Endothelial cell of umbilical vein (primary cell): ENCODE data around the gene ERAL1. TPM values are rescaled to one million over a fixed set of nuclear protein-coding genes. Genes with fewer than 3 reads are reported as not detected.

ENCODE experiments used
- BruUV-seq: library from RNA; stranded (reverse); fragments of 400-500 nt; replicated peaks from 2 replicates; lab custom pipeline; 2021; lab: Mats Ljungman, UMichigan
- CTCF ChIA-PET: fragments of 300-600, 350-600 bp; sonication (Branson Sonifier 250); formaldehyde crosslinking; loops from one replicate; lab custom pipeline; 2021; ENCODE audit warnings: antibody characterized with exemption, inconsistent platforms; lab: Charles Lee
- POLR2A ChIA-PET: fragments of 300-600, 350-600 bp; sonication (Branson Sonifier 250); formaldehyde crosslinking; loops from one replicate; lab custom pipeline; 2021; ENCODE audit warnings: antibody characterized with exemption, inconsistent platforms; lab: Charles Lee
- DNase-seq: peaks from one replicate; pipeline ENCODE4 v3.0.0-alpha.2; 2011; ENCODE audit warnings: low read depth, low spot score
- FAIRE-seq: peaks from 2 replicates; lab custom pipeline; 2011; peaks lifted over from hg19 to GRCh38; lab: Jason Lieb, UNC
- H2AFZ ChIP-seq: 2 replicates; pipeline ENCODE4 v1.6.0; 2012; ENCODE audit warnings: low read depth, low read length, control low read depth, inconsistent platforms
- H3K27ac ChIP-seq: 2 replicates; pipeline ENCODE4 v1.5.1; 2011; ENCODE audit warnings: low read depth, mild to moderate bottlenecking, control low read depth, low read length, moderate library complexity; ENCODE audit not compliant: insufficient read depth
- H3K27me3 ChIP-seq, 2 experiments: 2 replicates each; pipeline versions ENCODE4 v1.6.0 to v1.6.1; 2011; ENCODE audit warnings: low read length in 2 of 2, mixed read lengths in 1 of 2; ENCODE audit not compliant: control insufficient read depth in 2 of 2, insufficient read depth in 2 of 2
- H3K36me3 ChIP-seq, 2 experiments: 2 replicates in 1 of 2; 3 replicates in 1 of 2; pipeline ENCODE4 v1.5.1; 2011; ENCODE audit warnings: low read length in 2 of 2, mild to moderate bottlenecking in 1 of 2, moderate library complexity in 1 of 2; ENCODE audit not compliant: control insufficient read depth in 2 of 2, insufficient read depth in 2 of 2; ENCODE audit errors: extremely low read depth in 1 of 2
- H3K4me1 ChIP-seq: 3 replicates; pipeline ENCODE4 v1.5.1; 2011; ENCODE audit warnings: mild to moderate bottlenecking, low read length; ENCODE audit not compliant: control insufficient read depth, insufficient read depth; ENCODE audit errors: extremely low read depth
- H3K4me2 ChIP-seq: 2 replicates; pipeline ENCODE4 v1.6.1; 2011; ENCODE audit warnings: low read length, control low read depth, mixed read lengths; ENCODE audit not compliant: insufficient read depth
- H3K4me3 ChIP-seq, 3 experiments: fragments of 200-600 bp in 1 of 3; sonication (generic), shearing (Covaris generic) in 1 of 3; replicated peaks in 1 of 3; 2 replicates each; pipeline ENCODE4 v1.5.1; 2011 to 2016; ENCODE audit warnings: control low read depth in 3 of 3, low read length in 3 of 3, mild to moderate bottlenecking in 2 of 3, inconsistent platforms in 1 of 3, low read depth in 1 of 3, moderate library complexity in 1 of 3; ENCODE audit not compliant: insufficient read depth in 1 of 3
- H3K79me2 ChIP-seq: 2 replicates; pipeline ENCODE4 v1.6.0; 2012; ENCODE audit warnings: low read length, inconsistent platforms; ENCODE audit not compliant: control insufficient read depth, insufficient read depth
- H3K9ac ChIP-seq: replicated peaks from 2 replicates; pipeline ENCODE3; 2011; ENCODE audit warnings: low read length, control low read depth; ENCODE audit not compliant: insufficient read depth; ENCODE audit errors: extremely low read depth
- H3K9me1 ChIP-seq: replicated peaks from 3 replicates; pipeline ENCODE4 v1.6.0; 2011; ENCODE audit warnings: mild to moderate bottlenecking, low read length; ENCODE audit not compliant: control insufficient read depth, insufficient read depth; ENCODE audit errors: extremely low read depth
- H3K9me3 ChIP-seq: replicated peaks from 2 replicates; pipeline ENCODE4 v1.5.1; 2012; ENCODE audit warnings: low read length, inconsistent platforms; ENCODE audit not compliant: control insufficient read depth, insufficient read depth
- H4K20me1 ChIP-seq: replicated peaks from 2 replicates; pipeline ENCODE3; 2011; ENCODE audit warnings: mild to moderate bottlenecking, low read length; ENCODE audit not compliant: control insufficient read depth, insufficient read depth; ENCODE audit errors: extremely low read depth
- EZH2 ChIP-seq: IDR thresholded peaks from 2 replicates; pipeline ENCODE4 v1.6.1; 2012; ENCODE audit warnings: borderline replicate concordance, low read depth, mild to moderate bottlenecking, moderate library complexity, low read length, inconsistent platforms; ENCODE audit not compliant: severe bottlenecking
- FOS ChIP-seq: IDR thresholded peaks from 2 replicates; pipeline ENCODE4 v1.6.1; 2011; ENCODE audit warnings: mild to moderate bottlenecking, low read length, moderate library complexity, borderline replicate concordance; ENCODE audit not compliant: insufficient read depth
- GATA2 ChIP-seq: IDR thresholded peaks from 2 replicates; pipeline ENCODE4 v1.7.0; 2011; ENCODE audit warnings: low read depth, mild to moderate bottlenecking, moderate library complexity, mixed read lengths, low read length; ENCODE audit not compliant: insufficient read length, insufficient read depth
- JUN ChIP-seq: IDR thresholded peaks from 2 replicates; pipeline ENCODE4 v1.6.1; 2011; ENCODE audit warnings: borderline replicate concordance, low read depth; ENCODE audit not compliant: insufficient read length, insufficient read depth
- MYC ChIP-seq: IDR thresholded peaks from one replicate; pipeline ENCODE4 v1.6.1; 2011; ENCODE audit warnings: mild to moderate bottlenecking, low read depth, low read length
- POLR2A ChIP-seq: IDR thresholded peaks from 2 replicates; pipeline ENCODE4 v1.6.1; 2012; ENCODE audit warnings: low read depth, mild to moderate bottlenecking, control low read depth, low read length
- POLR2AphosphoS5 ChIP-seq: IDR thresholded peaks from 2 replicates; pipeline ENCODE4 v1.6.1; 2012; ENCODE audit warnings: low read depth, mild to moderate bottlenecking, control low read depth, low read length, moderate library complexity; ENCODE audit not compliant: insufficient read depth
- dilution Hi-C: fragments of 300-500 bp; cut with MboI; formaldehyde crosslinking; loops from one replicate; pipeline ENCODE4 v1.15.0; 2019; ENCODE audit warnings: low sequenced_read_pairs; ENCODE audit not compliant: extremely low pct_ligation_motif_present
- intact Hi-C: fragments of 100-400 bp; cut with micrococcal nuclease; formaldehyde crosslinking; loops from one replicate; pipeline ENCODE4 v1.10.0; 2022
- polyA plus RNA-seq, 4 experiments: library from polyadenylated mRNA; depleted of rRNA in 3 of 4; stranded (reverse) in 3 of 4; unstranded in 1 of 4; fragments of >200 nt; gene quantifications; 2 replicates each; pipeline versions ENCODE4 v1.2.1 to v1.2.3, GENCODE V29; 2011 to 2012; ENCODE audit warnings: missing spikeins in 1 of 4
- total RNA-seq: library from RNA; stranded (reverse); gene quantifications from 2 replicates; pipeline ENCODE4 v1.2.3, GENCODE V29; 2021
- TF ChIP-seq, protein P1 (sequence below), 2 donors: IDR thresholded peaks; 1 replicate in 1 of 2; 2 replicates in 1 of 2; pipeline ENCODE4 v1.5.1; 2011; ENCODE audit warnings: low read length in 2 of 2, mild to moderate bottlenecking in 2 of 2, moderate library complexity in 2 of 2, control low read depth in 1 of 2, inconsistent platforms in 1 of 2, low read depth in 1 of 2; ENCODE audit not compliant: insufficient read depth in 1 of 2; ENCODE audit errors: extremely low read depth in 1 of 2
- TF ChIP-seq, protein P2 (sequence below): IDR thresholded peaks from 2 replicates; pipeline ENCODE4 v1.6.1; 2011; ENCODE audit not compliant: insufficient read depth, insufficient read length

ERAL1 gene
- total and polyA plus RNA-seq, 2 donors (not counting 3 experiments of a cell fraction or from before 2014, with no cell fraction given), result 58.0 to 86.6 TPM

DNA sequence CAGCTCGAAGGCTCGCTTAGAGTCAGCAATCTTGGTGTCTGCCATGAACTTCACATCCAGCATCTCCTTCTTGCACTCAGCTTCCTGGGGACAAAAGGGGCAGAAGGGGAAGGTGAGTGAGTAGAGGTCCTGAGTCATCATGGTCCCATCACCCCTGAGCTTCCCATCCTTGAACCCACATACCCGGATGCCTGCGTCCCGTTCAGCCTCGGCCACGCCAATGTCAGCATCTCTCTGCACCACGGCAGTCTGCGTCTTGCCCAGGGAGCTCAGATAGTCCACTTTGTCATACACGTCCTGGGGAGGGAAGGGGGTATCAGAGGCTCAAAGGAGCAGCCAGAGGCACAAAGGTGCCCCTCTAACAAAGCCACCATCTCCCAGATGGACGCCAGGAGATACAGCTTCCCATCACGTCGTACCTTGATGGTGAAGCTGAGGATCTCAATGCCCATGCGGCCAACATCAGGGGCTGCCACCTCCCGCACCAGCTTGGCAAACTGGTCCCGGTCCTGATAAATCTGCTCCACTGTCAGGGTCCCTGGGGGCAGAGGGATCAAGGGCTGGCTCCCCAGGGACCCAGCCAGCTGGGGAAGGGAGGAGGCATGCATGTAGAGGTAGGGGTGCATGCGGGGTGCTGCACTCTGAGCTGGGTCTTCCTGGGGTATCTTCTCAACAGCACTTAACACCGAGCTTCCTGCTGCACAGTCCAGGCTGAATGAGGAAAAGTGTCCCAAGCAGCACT is 27.5 kb downstream of the ERAL1 start:
- no peak for FAIRE-seq
- intact Hi-C loops, result no loop called here

More for the DNA sequence above, 27.5 kb downstream of the ERAL1 start:
- Histone ChIP-seq H3K36me3 (peaks cover 11 to 60% of the 10 kb centered on the region in 2 experiments), H3K27me3 (no peaks in the 10 kb centered on the region), H2AFZ (no peak overlapping the region), H4K20me1 (no peaks in the 10 kb centered on the region), H3K9me3 (no peaks in the 10 kb centered on the region), H3K9ac (no peak overlapping the region), H3K27ac (no peak overlapping the region), H3K9me1 (no peaks in the 10 kb centered on the region), H3K4me3 (no peak overlapping the region), H3K4me2 (no peak overlapping the region), H3K4me1 (no peaks in the 10 kb centered on the region), H3K79me2 (no peaks in the 10 kb centered on the region)
- TF ChIP-seq FOS (no peak), POLR2A (no peak), JUN (no peak), MYC (no peak), GATA2 (no peak), EZH2 (no peak), POLR2AphosphoS5 (no peak)
- TF ChIP-seq, protein P1, sequence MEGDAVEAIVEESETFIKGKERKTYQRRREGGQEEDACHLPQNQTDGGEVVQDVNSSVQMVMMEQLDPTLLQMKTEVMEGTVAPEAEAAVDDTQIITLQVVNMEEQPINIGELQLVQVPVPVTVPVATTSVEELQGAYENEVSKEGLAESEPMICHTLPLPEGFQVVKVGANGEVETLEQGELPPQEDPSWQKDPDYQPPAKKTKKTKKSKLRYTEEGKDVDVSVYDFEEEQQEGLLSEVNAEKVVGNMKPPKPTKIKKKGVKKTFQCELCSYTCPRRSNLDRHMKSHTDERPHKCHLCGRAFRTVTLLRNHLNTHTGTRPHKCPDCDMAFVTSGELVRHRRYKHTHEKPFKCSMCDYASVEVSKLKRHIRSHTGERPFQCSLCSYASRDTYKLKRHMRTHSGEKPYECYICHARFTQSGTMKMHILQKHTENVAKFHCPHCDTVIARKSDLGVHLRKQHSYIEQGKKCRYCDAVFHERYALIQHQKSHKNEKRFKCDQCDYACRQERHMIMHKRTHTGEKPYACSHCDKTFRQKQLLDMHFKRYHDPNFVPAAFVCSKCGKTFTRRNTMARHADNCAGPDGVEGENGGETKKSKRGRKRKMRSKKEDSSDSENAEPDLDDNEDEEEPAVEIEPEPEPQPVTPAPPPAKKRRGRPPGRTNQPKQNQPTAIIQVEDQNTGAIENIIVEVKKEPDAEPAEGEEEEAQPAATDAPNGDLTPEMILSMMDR (IDR thresholded peaks at IDR 0.05; ENCODE audit: extremely low read depth in 1 of 2, insufficient read depth in 1 of 2, low read depth in 1 of 2, low read length in 2 of 2), result no peak
- TF ChIP-seq, protein P2, sequence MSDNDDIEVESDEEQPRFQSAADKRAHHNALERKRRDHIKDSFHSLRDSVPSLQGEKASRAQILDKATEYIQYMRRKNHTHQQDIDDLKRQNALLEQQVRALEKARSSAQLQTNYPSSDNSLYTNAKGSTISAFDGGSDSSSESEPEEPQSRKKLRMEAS, result no peak
- no TSS peak for BruUV-seq
- ChIA-PET POLR2A (no interaction called here), CTCF (interaction anchor here (0.9 to 2.5 kb wide), 4 partner anchors 14 to 121 kb away, joined by 3 to 9 read pairs (median 6); no protein-coding TSS in a partner anchor)
- dilution Hi-C loops, result no loop called here
- DNase-seq, result no peak
